HUES64 (cell line): ENCODE data around the gene CHST11.

ENCODE experiments used
- H3K27ac ChIP-seq: 2 replicates; pipeline ENCODE4 v1.7.0; 2013; ENCODE audit warnings: low read depth, low read length, inconsistent platforms
- H3K27me3 ChIP-seq: 2 replicates; pipeline ENCODE4 v1.6.1; 2013; ENCODE audit warnings: mild to moderate bottlenecking, low read length; ENCODE audit not compliant: insufficient read depth
- H3K36me3 ChIP-seq: 2 replicates; pipeline ENCODE4 v1.6.1; 2013; ENCODE audit warnings: mild to moderate bottlenecking, low read length; ENCODE audit not compliant: insufficient read depth
- H3K4me1 ChIP-seq: 2 replicates; pipeline ENCODE4 v1.6.1; 2013; ENCODE audit warnings: mild to moderate bottlenecking, low read length, moderate library complexity; ENCODE audit not compliant: insufficient read depth
- H3K4me3 ChIP-seq: 2 replicates; pipeline ENCODE4 v1.5.1; 2013; ENCODE audit warnings: mild to moderate bottlenecking, low read length, moderate library complexity
- H3K9ac ChIP-seq: 2 replicates; pipeline ENCODE4 v1.6.1; 2013; ENCODE audit warnings: mild to moderate bottlenecking, low read depth, low read length
- H3K9me3 ChIP-seq: 2 replicates; pipeline ENCODE4 v1.6.1; 2013; ENCODE audit warnings: low read depth, low read length; ENCODE audit not compliant: insufficient read depth
- WGBS: fragments of 150-250, 120-280 bp; methylation state at CpG from one replicate; pipeline ENCODE4 v1.1.7; 2013; ENCODE audit warnings: missing lambda C conversion rate; 5-methylcytosine and 5-hydroxymethylcytosine counted together

CHST11 gene

DNA sequence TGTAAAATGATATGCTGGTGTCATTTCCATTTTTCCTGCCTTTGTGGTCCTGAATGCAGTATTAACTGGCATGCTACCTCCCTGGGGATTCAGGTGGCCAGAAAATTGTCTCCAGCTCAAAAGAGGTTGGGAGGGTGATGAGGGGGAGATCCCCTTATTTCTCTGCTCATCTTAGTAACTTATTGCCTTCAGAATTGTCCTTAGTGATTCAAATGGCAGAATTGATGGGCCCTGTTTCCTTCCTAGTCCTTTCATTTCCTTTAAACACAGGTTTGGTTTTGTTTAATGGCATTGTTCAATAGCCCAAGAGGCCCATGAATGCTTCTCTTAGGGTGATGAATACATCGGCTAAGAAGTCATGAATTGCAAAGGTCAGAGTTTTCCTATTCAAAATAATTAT is 294.4 kb downstream of the CHST11 start:
- 89% methylated on average over 1 of the region's 1 CpG for WGBS
- Histone ChIP-seq H3K4me3 (no peak overlapping the region), H3K27ac (peak overlapping the region; percentile 59; the same call in 1 of the 2 replicates), H3K9me3 (no peaks in the 10 kb centered on the region), H3K4me1 (peaks cover 41% of the 10 kb centered on the region), H3K36me3 (no peaks in the 10 kb centered on the region), H3K27me3 (no peaks in the 10 kb centered on the region), H3K9ac (no peak overlapping the region)

DNA sequence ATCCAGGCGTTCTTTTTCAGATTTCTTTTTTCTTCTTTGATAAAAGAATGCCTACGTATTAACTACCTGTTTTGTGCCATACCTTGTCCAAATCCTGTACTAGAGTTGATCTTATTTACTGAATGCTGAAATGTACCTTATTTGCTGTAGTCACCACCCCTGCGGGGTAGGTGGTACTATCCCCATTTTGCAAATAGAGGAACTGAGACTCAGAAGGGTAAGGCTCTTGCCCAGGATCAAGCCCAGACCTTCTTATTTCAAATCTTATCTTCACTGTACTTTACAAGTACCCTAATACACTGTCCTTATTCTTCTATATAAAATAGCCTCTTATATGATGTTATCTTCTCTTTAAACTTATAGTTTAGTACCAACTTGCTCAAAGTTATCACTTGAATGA is 294.8 kb downstream of the CHST11 start:
- Histone ChIP-seq H3K4me3 (no peak overlapping the region), H3K4me1 (peaks cover 41% of the 10 kb centered on the region), H3K9ac (no peak overlapping the region), H3K9me3 (no peaks in the 10 kb centered on the region), H3K27ac (no peak overlapping the region; the same call in 1 of the 2 replicates), H3K36me3 (no peaks in the 10 kb centered on the region), H3K27me3 (no peaks in the 10 kb centered on the region)
- 89% methylated on average over 3 of the region's 3 CpGs for WGBS

DNA sequence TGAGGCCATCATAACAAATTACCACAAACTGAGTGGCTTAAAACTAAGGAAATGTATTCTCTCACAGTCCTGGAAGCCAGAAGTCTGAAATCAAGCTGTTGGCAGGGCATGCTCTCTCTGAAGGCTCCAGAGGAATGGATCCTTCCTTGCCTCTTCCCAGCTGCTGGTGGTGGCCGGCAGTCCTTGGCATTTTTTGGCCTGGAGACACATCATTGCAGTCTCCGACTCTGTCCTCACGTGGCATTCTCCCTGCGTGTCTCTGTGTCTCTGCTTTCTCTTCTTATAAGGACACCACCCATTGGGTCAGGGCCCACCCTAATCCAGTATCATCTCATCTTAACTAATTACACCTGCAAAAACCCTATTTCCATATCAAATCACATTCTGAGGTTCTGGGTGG is 295.3 kb downstream of the CHST11 start:
- 94% methylated on average over 4 of the region's 4 CpGs for WGBS
- Histone ChIP-seq H3K36me3 (peaks cover 2% of the 10 kb centered on the region; the same call in 1 of the 2 replicates), H3K4me3 (no peak overlapping the region), H3K9me3 (no peaks in the 10 kb centered on the region), H3K27ac (no peak overlapping the region), H3K4me1 (peaks cover 41% of the 10 kb centered on the region), H3K9ac (no peak overlapping the region), H3K27me3 (no peaks in the 10 kb centered on the region)

DNA sequence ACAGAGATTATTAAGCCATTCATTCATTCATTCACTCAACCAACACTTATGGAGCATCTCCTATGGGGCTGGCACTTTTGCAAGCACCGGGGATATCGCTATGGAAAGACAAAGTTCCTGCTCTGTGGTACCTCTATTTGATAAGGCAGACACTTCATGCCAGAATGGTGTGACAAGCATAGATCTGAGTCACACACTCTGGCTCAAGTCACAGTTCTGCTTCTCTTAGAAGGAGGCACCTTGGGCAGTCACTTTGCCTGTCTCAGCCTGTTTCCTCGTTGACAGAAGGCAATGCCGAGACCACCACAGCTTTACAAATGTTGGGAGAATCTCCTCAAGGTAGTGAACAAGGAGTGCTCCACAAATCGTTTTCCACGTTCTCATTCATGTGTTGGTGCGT is 296.1 kb downstream of the CHST11 start:
- H3K9me3 ChIP-seq, result no peaks in the 10 kb centered on the region
- no peaks in the 10 kb centered on the region for H3K27me3 ChIP-seq
- H3K27ac ChIP-seq, result no peak overlapping the region
- 97% methylated on average over 7 of the region's 7 CpGs for WGBS
- H3K36me3 ChIP-seq, result peaks cover 7% of the 10 kb centered on the region; the same call in 1 of the 2 replicates
- H3K9ac ChIP-seq, result no peak overlapping the region
- H3K4me1 ChIP-seq, result peaks cover 34% of the 10 kb centered on the region
- H3K4me3 ChIP-seq, result no peak overlapping the region

DNA sequence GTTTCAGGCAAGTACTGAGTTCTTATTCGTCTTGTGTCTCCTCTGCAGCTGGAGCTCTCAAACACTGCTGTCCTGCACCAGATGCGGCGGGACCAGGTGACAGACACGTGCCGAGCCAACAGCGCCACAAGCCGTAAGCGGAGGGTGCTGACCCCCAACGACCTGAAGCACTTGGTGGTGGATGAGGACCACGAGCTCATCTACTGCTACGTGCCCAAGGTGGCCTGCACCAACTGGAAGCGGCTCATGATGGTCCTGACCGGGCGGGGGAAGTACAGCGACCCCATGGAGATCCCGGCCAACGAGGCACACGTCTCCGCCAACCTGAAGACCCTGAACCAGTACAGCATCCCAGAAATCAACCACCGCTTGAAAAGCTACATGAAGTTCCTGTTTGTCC is 300.2 kb downstream of the CHST11 start:
- no peak overlapping the region for H3K27ac ChIP-seq
- H3K4me3 ChIP-seq, result no peak overlapping the region
- WGBS, result 95% methylated on average over 20 of the region's 20 CpGs
- H3K36me3 ChIP-seq, result peaks cover 7% of the 10 kb centered on the region; the same call in 1 of the 2 replicates
- H3K9me3 ChIP-seq, result no peaks in the 10 kb centered on the region
- no peak overlapping the region for H3K9ac ChIP-seq
- 0 out of 2 replicates have a peak, but pooled peaks cover 2% of the 10 kb centered on the region for H3K4me1 ChIP-seq
- H3K27me3 ChIP-seq, result no peaks in the 10 kb centered on the region

DNA sequence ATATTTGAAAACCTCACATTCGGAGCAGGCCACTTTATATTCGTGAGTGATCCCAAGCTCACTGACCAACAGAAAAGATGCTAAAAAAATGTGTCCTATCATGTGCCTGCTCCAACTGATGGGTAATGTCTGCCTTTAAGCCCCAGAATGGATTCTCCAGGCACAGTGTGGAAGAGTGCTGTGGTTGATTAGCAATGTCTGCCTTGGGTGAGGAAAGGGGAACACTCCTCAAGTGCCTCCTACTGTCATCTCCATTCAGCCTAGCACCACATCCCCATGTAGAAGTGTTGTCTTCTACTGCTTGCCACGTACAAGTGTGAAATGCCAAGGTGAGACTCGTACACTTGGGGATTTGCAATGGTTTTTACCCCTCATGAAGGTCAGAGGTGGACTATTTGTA is 302.0 kb downstream of the CHST11 start:
- H3K4me1 ChIP-seq, result no peaks in the 10 kb centered on the region
- no peak overlapping the region for H3K4me3 ChIP-seq
- no peak overlapping the region for H3K27ac ChIP-seq
- no peaks in the 10 kb centered on the region for H3K9me3 ChIP-seq
- H3K36me3 ChIP-seq, result peaks cover 7% of the 10 kb centered on the region; the same call in 1 of the 2 replicates
- H3K9ac ChIP-seq, result no peak overlapping the region
- 88% methylated on average over 4 of the region's 4 CpGs for whole genome bisulfite sequencing
- H3K27me3 ChIP-seq, result no peaks in the 10 kb centered on the region

DNA sequence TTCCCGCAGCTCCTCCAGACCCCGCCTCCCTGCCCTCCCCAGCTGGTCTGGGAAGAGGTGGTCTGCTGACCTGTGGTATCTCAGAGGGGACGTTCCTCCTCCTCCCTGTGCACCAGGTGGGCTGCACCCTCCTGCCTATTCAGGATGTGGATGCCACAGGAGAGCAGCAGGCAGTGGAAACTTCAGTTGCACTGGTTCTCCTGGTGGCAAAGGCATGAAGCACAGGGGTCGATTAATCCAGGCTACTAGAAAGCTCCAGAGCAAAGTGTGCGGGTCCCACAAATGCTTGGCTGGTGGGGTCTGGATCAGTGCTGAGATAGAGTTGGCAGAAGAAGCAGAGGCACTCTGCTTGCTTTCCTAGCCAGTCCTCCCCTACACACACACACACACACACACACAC is 304.3 kb downstream of the CHST11 start:
- no peak overlapping the region for H3K9ac ChIP-seq
- no peak overlapping the region for H3K27ac ChIP-seq
- H3K9me3 ChIP-seq, result no peaks in the 10 kb centered on the region
- H3K27me3 ChIP-seq, result no peaks in the 10 kb centered on the region
- peaks cover 7% of the 10 kb centered on the region; the same call in 1 of the 2 replicates for H3K36me3 ChIP-seq
- no peak overlapping the region for H3K4me3 ChIP-seq
- no peaks in the 10 kb centered on the region for H3K4me1 ChIP-seq
- WGBS, result 90% methylated on average over 5 of the region's 5 CpGs

DNA sequence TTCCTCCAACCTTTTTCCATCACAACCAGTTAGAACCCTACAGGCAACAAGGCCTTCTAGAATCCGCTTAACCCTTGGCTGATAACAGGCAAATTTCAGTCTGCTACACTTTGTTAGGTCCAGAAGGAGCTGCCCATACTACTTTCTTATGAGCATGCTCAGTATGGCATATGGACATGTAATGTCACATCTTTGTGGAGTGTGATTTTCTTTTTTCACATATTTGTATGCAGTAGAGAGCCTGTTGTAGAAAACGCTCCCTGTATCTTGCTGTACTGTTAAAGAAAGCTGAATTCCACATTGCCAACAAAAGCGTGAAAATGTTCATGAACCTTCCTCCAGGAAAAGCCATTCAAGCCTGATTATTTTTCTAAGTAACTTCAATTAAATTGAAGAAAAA is 304.9 kb downstream of the CHST11 start:
- H3K4me3 ChIP-seq, result no peak overlapping the region
- no peak overlapping the region for H3K27ac ChIP-seq
- H3K9me3 ChIP-seq, result no peaks in the 10 kb centered on the region
- no peak overlapping the region for H3K9ac ChIP-seq
- H3K36me3 ChIP-seq, result peaks cover 7% of the 10 kb centered on the region; the same call in 1 of the 2 replicates
- no peaks in the 10 kb centered on the region for H3K4me1 ChIP-seq
- H3K27me3 ChIP-seq, result no peaks in the 10 kb centered on the region
- WGBS, result 94% methylated on average over 3 of the region's 3 CpGs

DNA sequence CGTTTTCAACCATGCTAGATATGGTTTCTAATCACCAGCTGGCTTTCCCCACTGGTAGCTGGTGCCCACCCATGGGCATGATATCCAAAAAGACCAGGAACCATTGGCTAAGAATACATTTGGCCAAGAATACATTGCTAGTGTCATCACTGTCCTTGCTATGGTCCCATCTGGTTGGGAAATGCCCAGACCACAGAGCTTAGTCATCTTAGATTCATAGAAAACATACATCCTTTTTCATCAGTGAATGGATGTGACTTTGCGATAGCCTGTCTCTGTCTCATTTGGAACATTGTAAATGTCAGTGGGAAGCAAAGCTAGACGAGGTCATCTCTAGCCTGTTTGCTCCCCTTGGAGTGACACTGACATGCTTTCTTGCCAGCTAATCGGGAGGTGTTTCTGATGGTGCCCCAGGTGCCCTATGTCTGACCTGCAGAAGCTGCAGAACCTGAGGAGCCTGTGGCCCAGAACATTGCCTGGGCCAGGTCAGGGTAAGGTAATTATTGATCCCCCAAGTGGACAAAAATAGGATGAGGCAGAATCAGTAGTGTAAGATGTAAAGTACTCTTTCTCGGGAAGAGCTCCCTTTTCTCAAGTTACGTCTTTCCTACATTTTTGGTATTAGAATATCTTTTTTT is 306.5 kb downstream of the CHST11 start:
- 97% methylated on average over 4 of the region's 6 CpGs for WGBS
- H3K27ac ChIP-seq, result no peak overlapping the region
- H3K4me1 ChIP-seq, result 0 out of 2 replicates have a peak, but pooled peaks cover 6% of the 10 kb centered on the region

DNA sequence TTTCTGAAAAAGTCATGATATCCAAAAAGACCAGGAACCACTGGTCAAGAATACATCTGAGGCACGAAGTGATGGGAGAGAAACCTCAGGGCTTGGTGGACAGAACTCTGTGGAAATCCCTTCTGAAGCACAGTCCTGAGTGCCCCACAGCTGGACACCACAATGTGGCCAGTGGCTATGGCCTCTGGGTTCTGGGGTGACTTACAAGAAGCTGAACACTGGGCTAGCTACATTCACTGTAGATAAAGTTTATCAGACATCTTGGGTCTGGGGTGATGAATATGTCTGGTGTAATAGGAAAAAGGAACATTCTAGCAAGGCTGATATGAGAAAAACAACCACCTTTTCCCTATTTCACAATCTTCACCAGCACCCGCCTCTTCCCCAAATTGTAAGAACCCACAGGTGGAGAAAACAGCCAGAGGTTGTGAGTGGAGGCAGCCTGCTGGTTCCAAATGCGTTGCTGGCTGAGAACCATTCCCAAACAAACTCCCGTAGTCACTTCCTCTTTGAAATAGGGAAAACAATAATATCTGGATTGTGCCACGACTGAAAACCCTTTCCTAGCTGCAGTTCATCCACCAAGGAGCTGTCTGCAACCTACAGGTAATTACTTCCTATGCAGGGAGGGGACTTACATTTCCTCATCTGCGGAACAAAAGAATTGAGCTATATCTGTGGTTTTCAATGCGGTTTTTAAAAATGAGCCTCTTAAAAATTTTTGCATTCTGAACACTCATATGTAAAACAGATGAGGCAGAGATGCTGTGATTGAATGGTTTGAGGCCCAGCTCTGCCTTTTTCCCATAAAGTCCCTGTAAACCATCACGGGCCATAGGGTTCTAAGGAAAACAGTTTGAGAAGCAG is 307.7 kb downstream of the CHST11 start:
- Histone ChIP-seq H3K9me3 (no peaks in the 10 kb centered on the region), H3K27me3 (no peaks in the 10 kb centered on the region), H3K4me1 (peaks cover 17% of the 10 kb centered on the region; the same call in 1 of the 2 replicates), H3K9ac (no peak overlapping the region), H3K4me3 (no peak overlapping the region), H3K27ac (no peak overlapping the region), H3K36me3 (no peaks in the 10 kb centered on the region)
- 85% methylated on average over 8 of the region's 8 CpGs for WGBS

More for the DNA sequence above, 306.5 kb downstream of the CHST11 start:
- H3K9ac ChIP-seq, result no peak overlapping the region
- H3K4me3 ChIP-seq, result no peak overlapping the region
- no peaks in the 10 kb centered on the region for H3K27me3 ChIP-seq
- no peaks in the 10 kb centered on the region for H3K9me3 ChIP-seq
- H3K36me3 ChIP-seq, result no peaks in the 10 kb centered on the region

DNA sequence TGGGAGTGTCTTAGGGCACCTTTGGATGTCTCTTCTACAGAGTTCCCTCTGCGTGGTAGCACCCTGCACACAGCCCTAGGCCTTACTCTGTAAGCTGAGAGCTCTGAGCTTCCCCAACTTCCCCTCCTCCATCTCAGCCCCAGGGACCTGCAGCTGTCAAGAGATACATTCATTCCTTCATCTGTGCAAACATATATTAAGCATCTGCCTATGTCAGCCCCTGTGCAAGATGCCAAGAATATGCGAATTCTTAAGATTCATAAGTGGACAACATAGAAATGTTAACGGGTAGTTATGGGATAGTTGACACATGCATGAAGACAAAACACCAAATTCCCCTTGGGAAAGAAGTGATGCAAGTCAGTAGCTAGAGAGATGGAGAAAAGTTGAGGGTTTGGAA is 310.5 kb downstream of the CHST11 start:
- no peak overlapping the region for H3K4me3 ChIP-seq
- H3K27ac ChIP-seq, result no peak overlapping the region
- peaks cover 8% of the 10 kb centered on the region; the same call in 1 of the 2 replicates for H3K9me3 ChIP-seq
- no peaks in the 10 kb centered on the region for H3K36me3 ChIP-seq
- no peak overlapping the region for H3K9ac ChIP-seq
- H3K4me1 ChIP-seq, result peaks cover 19% of the 10 kb centered on the region; the same call in 1 of the 2 replicates
- H3K27me3 ChIP-seq, result no peaks in the 10 kb centered on the region
- WGBS, result 91% methylated on average over 3 of the region's 3 CpGs
